ENCODE results near the gene SMIM24. TPM values are rescaled to one million over a fixed set of nuclear protein-coding genes. Genes with fewer than 3 reads are reported as not detected.

Gene SMIM24
- total and polyA plus RNA-seq, 9 of the 15 experiments (the other 6 are each of a cell fraction or from before 2014, with no cell fraction given): 0.45 to 12.3 (median 1.4) TPM; not detected in 1

GRCh38 chr19:3516675-3517207 lies 36.4 kb upstream of the SMIM24 start:
- in situ Hi-C loops (cut with MboI): no loop called here
- ChIA-PET POLR2A (interaction anchor here (0.6 to 2.0 kb wide), 5 partner anchors 11 to 1501 kb away, joined by 3 to 9 read pairs (median 3); partner anchors contain the start of gene DOHH), CTCF (ENCODE audit: low intra/inter-chr PET ratio) (interaction anchor here (0.6 kb wide), 1 partner anchor 21 kb away, joined by 3 read pairs; no protein-coding TSS in a partner anchor)
- WGBS (ENCODE audit: insufficient coverage, low coverage, missing lambda C conversion rate): 73% methylated on average over 15 of the region's 15 CpGs
- ATAC-seq (no peak), FAIRE-seq (no peak), DNase-seq (ENCODE audit: extremely low read depth in 1 of 4, low spot score in 3 of 4) (no peak)
- no TSS peak for BruUV-seq (replicated peaks)
- no peak overlapping the region for H3K27ac ChIP-seq (ENCODE audit: extremely low read depth, low read depth, low read length)
- TF ChIP-seq BRF2 (IDR thresholded peaks at IDR 0.05; ENCODE audit: borderline replicate concordance, insufficient read depth, insufficient read length) (no peak), CHD4 (IDR thresholded peaks at IDR 0.05; ENCODE audit: insufficient read depth, insufficient replicate concordance, low read depth, low read length, poor library complexity, severe bottlenecking) (no peak), SNAPC5 (CRISPR knock-in tag; IDR thresholded peaks at IDR 0.05) (no peak), HNRNPLL (IDR thresholded peaks at IDR 0.05; ENCODE audit: low read depth, low read length, poor library complexity, severe bottlenecking) (no peak), RBFOX2 (IDR thresholded peaks at IDR 0.05; ENCODE audit: low read depth, low read length) (0 out of 2 replicates have a peak, but pooled peaks have one; percentile 38), ZBTB33 (CRISPR knock-in tag; IDR thresholded peaks at IDR 0.05) (no peak), ZNF778 (CRISPR knock-in tag; IDR thresholded peaks at IDR 0.05) (no peak), POLR2G (IDR thresholded peaks at IDR 0.05; ENCODE audit: low read depth, low read length) (peak; percentile 41; the same call in 1 of the 2 replicates), ZNF121 (CRISPR knock-in tag; conservative IDR thresholded peaks at IDR 0.05) (no peak), CCAR2 (IDR thresholded peaks at IDR 0.05; ENCODE audit: low read depth, low read length) (no peak), MAX (CRISPR knock-in tag; IDR thresholded peaks at IDR 0.05) (0 out of 2 replicates have a peak, but pooled peaks have one; percentile 7), NUFIP1 (IDR thresholded peaks at IDR 0.05; ENCODE audit: partially characterized antibody) (no peak), ZNF146 (CRISPR knock-in tag; IDR thresholded peaks at IDR 0.05; ENCODE audit: unreplicated experiment) (no peak), SAFB2 (IDR thresholded peaks at IDR 0.05; ENCODE audit: borderline replicate concordance, low read depth, low read length, severe bottlenecking) (no peak), NFIC (IDR thresholded peaks at IDR 0.05) (peak; percentile 60), NCOA1 (IDR thresholded peaks at IDR 0.05; ENCODE audit: low read depth) (no peak)
- peaks cover 76% of the 10 kb centered on the region for H3K79me2 ChIP-seq (ENCODE audit: control insufficient read depth, insufficient read depth, low read length)
- peaks cover 18% of the 10 kb centered on the region; the same call in 1 of the 3 replicates for H3K36me3 ChIP-seq (ENCODE audit: control insufficient read depth, insufficient read depth, low read length)
- no peaks in the 10 kb centered on the region for H3K9me3 ChIP-seq (replicated peaks; ENCODE audit: control insufficient read depth, insufficient read depth, low read depth, low read length)
- peaks cover 8% of the 10 kb centered on the region for H3K9me1 ChIP-seq (ENCODE audit: control insufficient read depth, insufficient read depth, low read length)
- peak overlapping the region in 1 of 2 experiments; percentile 74; a peak in 2 of 4 replicates for H3K9ac ChIP-seq (ENCODE audit: insufficient read depth in 1 of 2, low read depth in 2 of 2, low read length in 2 of 2)
- intact Hi-C loops (cut with micrococcal nuclease): no loop called here
- H2AFZ ChIP-seq (ENCODE audit: low read depth, low read length): no peak overlapping the region
- H3K4me2 ChIP-seq (ENCODE audit: insufficient read depth, low read length): no peak overlapping the region
- peaks cover 40% of the 10 kb centered on the region for H4K20me1 ChIP-seq (replicated peaks; ENCODE audit: control insufficient read depth, insufficient read depth, low read length)
- H3K4me1 ChIP-seq (replicated peaks in 1 of 2; ENCODE audit: control insufficient read depth in 2 of 2, insufficient read depth in 2 of 2, low read length in 2 of 2): peaks cover 19 to 76% of the 10 kb centered on the region in 2 experiments
- no peaks in the 10 kb centered on the region for H3K27me3 ChIP-seq (ENCODE audit: control insufficient read depth in 2 of 2, insufficient read depth in 2 of 2, low read length in 2 of 2)
- H3K4me3 ChIP-seq: no peak overlapping the region
